ENCODE results near the gene ZNF385C. TPM values are rescaled to one million over a fixed set of nuclear protein-coding genes. Genes with fewer than 3 reads are reported as not detected.

The ZNF385C gene
- total and polyA plus RNA-seq, 4 donors, result 0.03 to 0.19 (median 0.06) TPM; not detected in 1

- H3K9ac ChIP-seq (ENCODE audit: low read depth in 1 of 2, low read length in 2 of 2), result no peak overlapping the region
- WGBS, result 90% methylated on average over 7 of the region's 7 CpGs
- H3K27me3 ChIP-seq (ENCODE audit: control insufficient read depth in 4 of 4, insufficient read depth in 4 of 4, low read length in 3 of 4), result no peaks in the 10 kb centered on the region
- no peak for DNase-seq (ENCODE audit: low spot score)
- no peaks in the 10 kb centered on the region for H3K9me3 ChIP-seq (ENCODE audit: control insufficient read depth in 4 of 4, low read length in 3 of 4)
- H3K27ac ChIP-seq (ENCODE audit: low read depth in 1 of 2, low read length in 2 of 2), result no peak overlapping the region
- TF ChIP-seq TAF1 (conservative IDR thresholded peaks at IDR 0.05), result no peak
- TF ChIP-seq, protein P1, sequence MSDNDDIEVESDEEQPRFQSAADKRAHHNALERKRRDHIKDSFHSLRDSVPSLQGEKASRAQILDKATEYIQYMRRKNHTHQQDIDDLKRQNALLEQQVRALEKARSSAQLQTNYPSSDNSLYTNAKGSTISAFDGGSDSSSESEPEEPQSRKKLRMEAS (IDR thresholded peaks at IDR 0.05), result no peak
- no peak for TF ChIP-seq CTCF (IDR thresholded peaks at IDR 0.05; ENCODE audit: low read depth, low read length, missing input control)
- TF ChIP-seq, protein P2, sequence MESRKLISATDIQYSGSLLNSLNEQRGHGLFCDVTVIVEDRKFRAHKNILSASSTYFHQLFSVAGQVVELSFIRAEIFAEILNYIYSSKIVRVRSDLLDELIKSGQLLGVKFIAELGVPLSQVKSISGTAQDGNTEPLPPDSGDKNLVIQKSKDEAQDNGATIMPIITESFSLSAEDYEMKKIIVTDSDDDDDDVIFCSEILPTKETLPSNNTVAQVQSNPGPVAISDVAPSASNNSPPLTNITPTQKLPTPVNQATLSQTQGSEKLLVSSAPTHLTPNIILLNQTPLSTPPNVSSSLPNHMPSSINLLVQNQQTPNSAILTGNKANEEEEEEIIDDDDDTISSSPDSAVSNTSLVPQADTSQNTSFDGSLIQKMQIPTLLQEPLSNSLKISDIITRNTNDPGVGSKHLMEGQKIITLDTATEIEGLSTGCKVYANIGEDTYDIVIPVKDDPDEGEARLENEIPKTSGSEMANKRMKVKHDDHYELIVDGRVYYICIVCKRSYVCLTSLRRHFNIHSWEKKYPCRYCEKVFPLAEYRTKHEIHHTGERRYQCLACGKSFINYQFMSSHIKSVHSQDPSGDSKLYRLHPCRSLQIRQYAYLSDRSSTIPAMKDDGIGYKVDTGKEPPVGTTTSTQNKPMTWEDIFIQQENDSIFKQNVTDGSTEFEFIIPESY (IDR thresholded peaks at IDR 0.05), result no peak
- TF ChIP-seq RAD21 (IDR thresholded peaks at IDR 0.05), result no peak
- TF ChIP-seq, protein P3, sequence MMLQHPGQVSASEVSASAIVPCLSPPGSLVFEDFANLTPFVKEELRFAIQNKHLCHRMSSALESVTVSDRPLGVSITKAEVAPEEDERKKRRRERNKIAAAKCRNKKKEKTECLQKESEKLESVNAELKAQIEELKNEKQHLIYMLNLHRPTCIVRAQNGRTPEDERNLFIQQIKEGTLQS (IDR thresholded peaks at IDR 0.05), result no peak
- TF ChIP-seq FOXA2 (IDR thresholded peaks at IDR 0.05), result no peak
- TF ChIP-seq, protein P4, sequence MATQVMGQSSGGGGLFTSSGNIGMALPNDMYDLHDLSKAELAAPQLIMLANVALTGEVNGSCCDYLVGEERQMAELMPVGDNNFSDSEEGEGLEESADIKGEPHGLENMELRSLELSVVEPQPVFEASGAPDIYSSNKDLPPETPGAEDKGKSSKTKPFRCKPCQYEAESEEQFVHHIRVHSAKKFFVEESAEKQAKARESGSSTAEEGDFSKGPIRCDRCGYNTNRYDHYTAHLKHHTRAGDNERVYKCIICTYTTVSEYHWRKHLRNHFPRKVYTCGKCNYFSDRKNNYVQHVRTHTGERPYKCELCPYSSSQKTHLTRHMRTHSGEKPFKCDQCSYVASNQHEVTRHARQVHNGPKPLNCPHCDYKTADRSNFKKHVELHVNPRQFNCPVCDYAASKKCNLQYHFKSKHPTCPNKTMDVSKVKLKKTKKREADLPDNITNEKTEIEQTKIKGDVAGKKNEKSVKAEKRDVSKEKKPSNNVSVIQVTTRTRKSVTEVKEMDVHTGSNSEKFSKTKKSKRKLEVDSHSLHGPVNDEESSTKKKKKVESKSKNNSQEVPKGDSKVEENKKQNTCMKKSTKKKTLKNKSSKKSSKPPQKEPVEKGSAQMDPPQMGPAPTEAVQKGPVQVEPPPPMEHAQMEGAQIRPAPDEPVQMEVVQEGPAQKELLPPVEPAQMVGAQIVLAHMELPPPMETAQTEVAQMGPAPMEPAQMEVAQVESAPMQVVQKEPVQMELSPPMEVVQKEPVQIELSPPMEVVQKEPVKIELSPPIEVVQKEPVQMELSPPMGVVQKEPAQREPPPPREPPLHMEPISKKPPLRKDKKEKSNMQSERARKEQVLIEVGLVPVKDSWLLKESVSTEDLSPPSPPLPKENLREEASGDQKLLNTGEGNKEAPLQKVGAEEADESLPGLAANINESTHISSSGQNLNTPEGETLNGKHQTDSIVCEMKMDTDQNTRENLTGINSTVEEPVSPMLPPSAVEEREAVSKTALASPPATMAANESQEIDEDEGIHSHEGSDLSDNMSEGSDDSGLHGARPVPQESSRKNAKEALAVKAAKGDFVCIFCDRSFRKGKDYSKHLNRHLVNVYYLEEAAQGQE (IDR thresholded peaks at IDR 0.05), result no peak
- TF ChIP-seq GABPA (IDR thresholded peaks at IDR 0.05 in 1 of 2, conservative IDR thresholded peaks at IDR 0.05 in 1 of 2), result no peak
- TF ChIP-seq EGR1 (IDR thresholded peaks at IDR 0.05; ENCODE audit: low read depth in 2 of 2), result no peak
- no peak for TF ChIP-seq SP1 (IDR thresholded peaks at IDR 0.05)
- no peak for TF ChIP-seq JUND (IDR thresholded peaks at IDR 0.05)
- H3K4me1 ChIP-seq (ENCODE audit: control insufficient read depth in 4 of 4, insufficient read depth in 4 of 4, low read length in 3 of 4), result peaks cover 0 to 15% (median 5%) of the 10 kb centered on the region in 4 donors
- H3K4me3 ChIP-seq (ENCODE audit: low read depth in 1 of 3, low read length in 3 of 3), result no peak overlapping the region
- H3K36me3 ChIP-seq (ENCODE audit: control insufficient read depth in 4 of 4, insufficient read depth in 3 of 4, low read depth in 1 of 4, low read length in 3 of 4), result peaks cover 5 to 10% (median 8%) of the 10 kb centered on the region in 4 donors
These were observed 44.2 kb upstream of the ZNF385C start for GRCh38 chr17:42142371-42142896.

- no peaks in the 10 kb centered on the region for H3K27me3 ChIP-seq (ENCODE audit: control insufficient read depth in 4 of 4, insufficient read depth in 4 of 4, low read length in 3 of 4)
- no peak for DNase-seq (ENCODE audit: low spot score)
- TF ChIP-seq YY1 (IDR thresholded peaks at IDR 0.05) (no peak), FOXA2 (IDR thresholded peaks at IDR 0.05) (no peak), HNF4A (conservative IDR thresholded peaks at IDR 0.05) (no peak), SP1 (IDR thresholded peaks at IDR 0.05) (no peak), FOXA1 (IDR thresholded peaks at IDR 0.05) (no peak), CTCF (IDR thresholded peaks at IDR 0.05; ENCODE audit: low read depth, low read length, missing input control) (no peak), JUND (IDR thresholded peaks at IDR 0.05) (no peak), RXRA (IDR thresholded peaks at IDR 0.05) (no peak), NR2F2 (IDR thresholded peaks at IDR 0.05) (no peak)
- TF ChIP-seq, protein P1 (IDR thresholded peaks at IDR 0.05), result no peak
- TF ChIP-seq, protein P2 (IDR thresholded peaks at IDR 0.05), result no peak
- TF ChIP-seq, protein P3 (IDR thresholded peaks at IDR 0.05), result no peak
- peaks cover 3 to 19% (median 8%) of the 10 kb centered on the region in 4 donors for H3K4me1 ChIP-seq (ENCODE audit: control insufficient read depth in 4 of 4, insufficient read depth in 4 of 4, low read length in 3 of 4)
- peaks cover 5 to 10% (median 6%) of the 10 kb centered on the region in 4 donors for H3K36me3 ChIP-seq (ENCODE audit: control insufficient read depth in 4 of 4, insufficient read depth in 3 of 4, low read depth in 1 of 4, low read length in 3 of 4)
- H3K4me3 ChIP-seq (ENCODE audit: low read depth in 1 of 3, low read length in 3 of 3), result no peak overlapping the region
- H3K27ac ChIP-seq (ENCODE audit: low read depth in 1 of 2, low read length in 2 of 2), result no peak overlapping the region
- no peaks in the 10 kb centered on the region for H3K9me3 ChIP-seq (ENCODE audit: control insufficient read depth in 4 of 4, low read length in 3 of 4)
- no peak overlapping the region for H3K9ac ChIP-seq (ENCODE audit: low read depth in 1 of 2, low read length in 2 of 2)
- 84% methylated on average over 8 of the region's 8 CpGs for WGBS
These were observed 43.1 kb upstream of the ZNF385C start for GRCh38 chr17:42141382-42141781.
